H1 (cell line): ENCODE results near the gene POLG. TPM values are rescaled to one million over a fixed set of nuclear protein-coding genes. Genes with fewer than 3 reads are reported as not detected.

Experiments used
- ASH2L ChIP-seq: fragments of 200-600, 300-600 bp; sonication (generic); IDR thresholded peaks from one replicate; pipeline ENCODE4 v1.7.1; 2017; ENCODE audit warnings: low read length
- BCL11A ChIP-seq, 2 experiments: IDR thresholded peaks; one replicate each; pipeline ENCODE4 v1.6.1; 2011; ENCODE audit warnings: low read depth in 2 of 2, low read length in 2 of 2, mild to moderate bottlenecking in 2 of 2
- BRCA1 ChIP-seq: IDR thresholded peaks from 2 replicates; pipeline ENCODE4 v1.6.1; 2012; ENCODE audit warnings: low read depth, low read length, improper control_type of control experiment
- CEBPB ChIP-seq: IDR thresholded peaks from 2 replicates; pipeline ENCODE4 v1.6.1; 2012; ENCODE audit warnings: low read depth, low read length
- CHD2 ChIP-seq: IDR thresholded peaks from 2 replicates; pipeline ENCODE4 v1.6.1; 2012; ENCODE audit warnings: low read length, improper control_type of control experiment
- FOSL1 ChIP-seq: IDR thresholded peaks from 2 replicates; pipeline ENCODE4 v1.6.1; 2011; ENCODE audit warnings: mild to moderate bottlenecking, low read depth, low read length, moderate library complexity; ENCODE audit not compliant: insufficient read depth
- HDAC6 ChIP-seq: IDR thresholded peaks from one replicate; pipeline ENCODE4 v1.7.1; 2012; ENCODE audit warnings: low read depth, mild to moderate bottlenecking, inconsistent platforms, low read length, moderate library complexity
- JUN ChIP-seq: IDR thresholded peaks from 2 replicates; pipeline ENCODE4 v1.6.1; 2011; ENCODE audit warnings: low read depth, mild to moderate bottlenecking, improper control_type of control experiment, low read length
- JUND ChIP-seq: IDR thresholded peaks from 2 replicates; pipeline ENCODE4 v1.6.1; 2011; ENCODE audit warnings: mild to moderate bottlenecking, improper control_type of control experiment, low read length
- KDM1A ChIP-seq: fragments of 200-600, 300-600 bp; sonication (generic); IDR thresholded peaks from 2 replicates; pipeline ENCODE4 v1.7.1; 2016; ENCODE audit warnings: mild to moderate bottlenecking, low read length, borderline replicate concordance
- MAFK ChIP-seq: IDR thresholded peaks from 2 replicates; pipeline ENCODE4 v1.6.1; 2012; ENCODE audit warnings: low read depth, mild to moderate bottlenecking, improper control_type of control experiment, low read length
- POLR2A ChIP-seq, 2 experiments: IDR thresholded peaks; 1 replicate in 1 of 2; 2 replicates in 1 of 2; pipeline ENCODE4 v1.6.1; 2011; ENCODE audit warnings: low read depth in 2 of 2, low read length in 2 of 2, mild to moderate bottlenecking in 2 of 2; ENCODE audit errors: control extremely low read depth in 1 of 2
- POLR2AphosphoS5 ChIP-seq: IDR thresholded peaks from 2 replicates; pipeline ENCODE4 v1.6.1; 2011; ENCODE audit warnings: low read depth, low read length
- POU5F1 ChIP-seq: IDR thresholded peaks from 2 replicates; pipeline ENCODE4 v1.6.1; 2011; ENCODE audit warnings: low read depth, mild to moderate bottlenecking, low read length, moderate library complexity
- RNF2 ChIP-seq: fragments of 200-900, 300-1000 bp; sonication (generic); IDR thresholded peaks from 2 replicates; pipeline ENCODE4 v1.7.1; 2016; ENCODE audit warnings: borderline replicate concordance, low read depth, mild to moderate bottlenecking, antibody characterized with exemption, low read length; ENCODE audit not compliant: poor library complexity, severe bottlenecking; ENCODE audit errors: missing control alignments
- RXRA ChIP-seq: IDR thresholded peaks from 2 replicates; pipeline ENCODE4 v1.6.1; 2011; ENCODE audit warnings: low read depth, mild to moderate bottlenecking, low read length, moderate library complexity; ENCODE audit not compliant: insufficient read depth
- SAP30 ChIP-seq: fragments of 300-600 bp; sonication (generic); IDR thresholded peaks from 2 replicates; pipeline ENCODE4 v1.7.1; 2012; ENCODE audit warnings: low read length, moderate library complexity, mild to moderate bottlenecking, inconsistent platforms; ENCODE audit not compliant: insufficient read depth, insufficient replicate concordance
- SIN3A ChIP-seq, 2 experiments: IDR thresholded peaks in 1 of 2; conservative IDR thresholded peaks in 1 of 2; 2 replicates each; pipeline ENCODE4 v1.6.1; 2011 to 2012; ENCODE audit warnings: low read length in 2 of 2, improper control_type of control experiment in 1 of 2, low read depth in 1 of 2, mild to moderate bottlenecking in 1 of 2
- SIX5 ChIP-seq: IDR thresholded peaks from 2 replicates; pipeline ENCODE4 v1.6.1; 2011; ENCODE audit warnings: mild to moderate bottlenecking, low read depth, low read length
- SUZ12 ChIP-seq: fragments of 200-600 bp; sonication (generic); IDR thresholded peaks from 2 replicates; pipeline ENCODE4 v1.6.1; 2012; ENCODE audit warnings: mild to moderate bottlenecking, inconsistent platforms, low read length, moderate library complexity, mixed read lengths
- TAF1 ChIP-seq: IDR thresholded peaks from 2 replicates; pipeline ENCODE4 v1.6.1; 2011; ENCODE audit warnings: mild to moderate bottlenecking, low read depth, low read length
- TBP ChIP-seq: IDR thresholded peaks from 2 replicates; pipeline ENCODE4 v1.6.1; 2011; ENCODE audit warnings: low read depth, low read length, improper control_type of control experiment
- TEAD4 ChIP-seq: IDR thresholded peaks from 2 replicates; pipeline ENCODE4 v1.6.1; 2012; ENCODE audit warnings: low read depth, low read length, inconsistent platforms, mixed read lengths
- polyA plus RNA-seq, 7 experiments: library from polyadenylated mRNA; depleted of rRNA in 3 of 7; stranded (reverse) in 5 of 7; unstranded in 2 of 7; fragments of >200 nt in 5 of 7; fragments of 200-250 nt in 2 of 7; gene quantifications; 1 replicate in 5 of 7; 2 replicates in 1 of 7; 4 replicates in 1 of 7; pipeline versions ENCODE4 v1.2.1 to v1.2.3, GENCODE V29; 2011 to 2013; ENCODE audit warnings: missing spikeins in 2 of 7, mixed read lengths in 2 of 7
- total RNA-seq: library from RNA; stranded (reverse); fragmentation: NEBNext Ultra II Directional; extraction: Animal tissue kit (Norgen Biotek cat#: 25700); gene quantifications from 2 replicates; pipeline ENCODE4 v1.2.1, GENCODE V29; 2021
- TF ChIP-seq, protein P1 (sequence below): IDR thresholded peaks from 2 replicates; pipeline ENCODE4 v1.6.1; 2011; ENCODE audit warnings: low read length, improper control_type of control experiment

POLG gene
- total and polyA plus RNA-seq, 2 of the 8 experiments (the other 6 are each of a cell fraction or from before 2014, with no cell fraction given) = 14.8 to 52.3 TPM

DNA sequence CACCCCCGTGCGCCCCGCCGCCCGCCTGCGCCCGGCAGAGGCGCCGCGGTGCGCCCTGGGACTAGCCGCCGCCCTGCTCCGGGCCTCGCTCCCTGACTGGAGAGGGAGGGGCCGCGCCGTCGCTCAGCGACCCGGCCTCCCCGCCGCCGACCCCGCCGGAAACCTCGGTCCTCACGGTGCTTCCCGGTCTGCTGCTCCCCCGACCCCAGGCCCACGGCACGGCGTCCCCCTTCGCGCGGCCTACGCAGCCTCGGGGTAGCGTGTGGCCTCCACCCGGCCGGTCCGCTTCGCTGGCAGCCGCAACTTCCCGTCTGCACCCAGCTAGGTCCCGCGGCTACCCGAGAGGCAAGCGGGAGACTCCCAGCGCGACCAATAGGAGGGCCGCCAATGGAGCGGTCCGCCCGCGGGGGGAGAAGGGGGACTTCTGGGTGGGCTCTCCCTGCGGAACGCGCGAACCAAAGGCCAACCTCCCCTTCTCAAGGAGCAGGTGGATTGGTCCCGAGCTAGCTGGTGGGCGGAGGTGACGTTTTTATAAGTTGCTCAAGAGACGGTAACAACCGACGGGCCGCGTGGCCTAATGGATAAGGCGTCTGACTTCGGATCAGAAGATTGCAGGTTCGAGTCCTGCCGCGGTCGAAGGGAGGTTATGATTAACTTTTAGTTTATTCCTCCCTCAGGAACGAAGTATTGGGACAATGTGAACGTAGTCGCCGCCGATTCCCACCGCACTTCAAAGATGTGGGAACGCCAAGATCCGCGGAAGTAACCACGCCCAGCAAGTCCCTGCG lies at the start of gene POLG (continued):
- TF ChIP-seq TBP = peak; percentile 100
- TF ChIP-seq TEAD4 = peak; percentile 66
- TF ChIP-seq TAF1 = peak; percentile 95
- peak; percentile 58; the same call in 1 of the 2 replicates for TF ChIP-seq SIX5
- no peak for TF ChIP-seq FOSL1
- no peak for TF ChIP-seq RXRA
- peak; percentile 100 for TF ChIP-seq ASH2L
- peak; percentile 97 for TF ChIP-seq JUND
- TF ChIP-seq HDAC6 = no peak
- TF ChIP-seq POLR2AphosphoS5 = peak; percentile 92
- TF ChIP-seq BCL11A (IDR thresholded peaks at IDR 0.05; ENCODE audit: low read depth in 2 of 2, low read length in 2 of 2) = no peak
- TF ChIP-seq MAFK = peak; percentile 72; the same call in 1 of the 2 replicates
- TF ChIP-seq SUZ12 = no peak; the same call in 1 of the 2 replicates
- TF ChIP-seq CHD2 = peak; percentile 83; the same call in 1 of the 2 replicates
- TF ChIP-seq SIN3A (conservative IDR thresholded peaks at IDR 0.05 in 1 of 2, IDR thresholded peaks at IDR 0.05 in 1 of 2; ENCODE audit: low read depth in 1 of 2, low read length in 2 of 2) = peak in 1 of 2 experiments; percentile 8; a peak in 1 of 4 replicates
- no peak for TF ChIP-seq RNF2
- no peak for TF ChIP-seq SAP30
- no peak for TF ChIP-seq KDM1A
- 0 out of 2 replicates have a peak, but pooled peaks have one; percentile 19 for TF ChIP-seq POU5F1
- peak in 1 of 2 experiments; percentile 94; a peak in 2 of 3 replicates for TF ChIP-seq POLR2A (IDR thresholded peaks at IDR 0.05; ENCODE audit: control extremely low read depth in 1 of 2, low read depth in 2 of 2, low read length in 2 of 2)
- peak; percentile 63 for TF ChIP-seq BRCA1
- TF ChIP-seq, protein P1, sequence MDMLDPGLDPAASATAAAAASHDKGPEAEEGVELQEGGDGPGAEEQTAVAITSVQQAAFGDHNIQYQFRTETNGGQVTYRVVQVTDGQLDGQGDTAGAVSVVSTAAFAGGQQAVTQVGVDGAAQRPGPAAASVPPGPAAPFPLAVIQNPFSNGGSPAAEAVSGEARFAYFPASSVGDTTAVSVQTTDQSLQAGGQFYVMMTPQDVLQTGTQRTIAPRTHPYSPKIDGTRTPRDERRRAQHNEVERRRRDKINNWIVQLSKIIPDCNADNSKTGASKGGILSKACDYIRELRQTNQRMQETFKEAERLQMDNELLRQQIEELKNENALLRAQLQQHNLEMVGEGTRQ = peak; percentile 7; the same call in 1 of the 2 replicates
- TF ChIP-seq JUN = no peak
- peak; percentile 70; the same call in 1 of the 2 replicates for TF ChIP-seq CEBPB
